Fibroblast of the conjunctiva (primary cell): Measurements from ENCODE around the gene COX6B2.
"Not testable (repeated sequence)": the region's sequence is repeated elsewhere in the genome, so short reads cannot be mapped to it uniquely, and the experiment has no call there.

ENCODE experiments used
- DNase-seq: peaks from one replicate; pipeline ENCODE4 v3.0.0-alpha.2; 2010; ENCODE audit warnings: low read depth

COX6B2 gene

GRCh38 chr19:55341595-55342531 is 12.7 kb downstream of the COX6B2 start:
- no peak for DNase-seq

- no peak for DNase-seq
Observed at GRCh38 chr19:55341171-55341588, 13.3 kb downstream of the COX6B2 start.

- no peak for DNase-seq
Observed at GRCh38 chr19:55340784-55341147, 13.8 kb downstream of the COX6B2 start.

DNA sequence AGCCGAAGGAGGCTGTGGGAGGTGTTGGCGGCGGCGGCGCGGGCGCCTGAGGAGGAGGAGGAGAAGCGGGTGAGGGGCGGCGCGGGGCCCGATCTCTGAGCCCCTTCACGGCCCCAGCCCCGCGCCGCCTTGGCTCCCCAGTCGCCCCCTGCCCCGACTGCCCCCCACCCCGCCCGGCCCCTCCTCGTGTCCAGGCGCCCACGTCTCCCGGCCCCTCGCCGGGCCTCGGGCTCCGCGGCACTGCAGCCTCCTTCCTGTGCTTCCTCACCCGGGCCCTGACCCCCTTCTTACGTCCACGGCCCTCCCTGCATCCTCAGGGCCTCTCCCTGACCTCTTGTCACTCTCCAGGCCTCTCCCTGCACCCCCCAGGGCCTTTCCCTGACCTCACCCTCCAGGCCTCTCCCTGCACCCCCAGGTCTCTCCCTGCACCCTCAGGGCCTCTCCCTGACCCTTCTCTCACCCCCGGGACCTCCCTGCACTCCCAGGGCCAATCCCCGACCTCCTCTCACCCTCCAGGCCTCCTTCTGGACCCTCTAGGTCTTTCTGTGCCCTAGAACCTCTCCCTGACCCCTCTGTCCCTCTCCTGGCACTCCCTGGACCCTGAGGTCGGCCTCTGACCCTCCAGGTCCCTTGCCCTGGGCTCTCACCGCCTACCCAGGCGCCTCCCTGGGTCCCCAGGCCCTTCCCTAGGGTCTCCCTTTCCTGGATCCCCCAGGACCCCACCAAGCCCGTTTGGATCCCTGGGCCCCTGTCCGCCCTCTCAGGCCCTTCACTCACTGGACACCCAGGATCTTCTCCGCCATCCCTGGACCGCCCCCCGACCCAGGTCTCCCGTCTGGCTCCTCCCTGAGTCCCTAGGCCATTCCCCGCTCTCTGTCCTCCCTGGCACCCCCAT is 14.4 kb downstream of the COX6B2 start:
- no peak for DNase-seq

GRCh38 chr19:55339105-55339888 is 15.2 kb downstream of the COX6B2 start, which contains the start of gene KMT5C:
TSS of gene KMT5C (plus strand) at chr19:55339876. CDS start at chr19:55341937, 2,061 bp downstream.
- peak; percentile 100 for DNase-seq

- no peak for DNase-seq
Observed at GRCh38 chr19:55336101-55336500, 18.4 kb downstream of the COX6B2 start.

GRCh38 chr19:55333870-55334269 is 20.6 kb downstream of the COX6B2 start:
- no peak for DNase-seq

- not testable (repeated sequence) for DNase-seq
Observed at GRCh38 chr19:55329791-55330190, 24.7 kb downstream of the COX6B2 start.

DNA sequence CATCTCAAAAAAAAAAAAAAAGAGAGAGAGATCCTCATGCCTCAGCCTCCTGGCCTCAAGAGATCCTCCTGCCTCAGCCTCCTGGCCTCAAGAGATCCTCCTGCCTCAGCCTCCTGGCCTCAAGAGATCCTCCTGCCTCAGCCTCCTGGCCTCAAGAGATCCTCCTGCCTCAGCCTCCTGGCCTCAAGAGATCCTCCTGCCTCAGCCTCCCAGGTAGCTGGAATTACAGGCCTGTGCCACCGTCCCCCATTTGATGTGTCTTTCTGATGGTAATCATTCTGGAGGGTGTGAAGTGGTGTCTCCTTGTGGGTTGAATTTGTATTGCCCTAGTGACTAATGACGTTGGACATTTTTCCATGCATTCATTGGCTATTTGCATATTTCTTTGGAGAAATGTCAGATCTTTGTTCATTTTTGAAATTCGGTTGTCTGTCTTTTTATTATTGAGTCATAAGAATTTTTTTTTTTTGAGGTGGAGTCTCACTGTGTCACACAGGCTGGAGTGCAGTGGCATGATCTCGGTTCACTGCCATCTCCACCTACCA is 25.7 kb downstream of the COX6B2 start:
- not testable (repeated sequence) for DNase-seq

- DNase-seq, result no peak
Observed at GRCh38 chr19:55325172-55325571, 29.3 kb downstream of the COX6B2 start, which contains the start of gene TMEM150B. TSS of gene TMEM150B (minus strand) at chr19:55325341. CDS start at chr19:55321036, 4,305 bp downstream.

- no peak for DNase-seq
Observed at GRCh38 chr19:55324662-55325061, 29.9 kb downstream of the COX6B2 start.

GRCh38 chr19:55322204-55322885 is 32.2 kb downstream of the COX6B2 start:
- DNase-seq, result no peak

- DNase-seq, result no peak
Observed at GRCh38 chr19:55321466-55322137, 32.9 kb downstream of the COX6B2 start.

GRCh38 chr19:55320844-55321419 is 33.6 kb downstream of the COX6B2 start:
- no peak for DNase-seq

GRCh38 chr19:55319785-55320184 is 34.7 kb downstream of the COX6B2 start:
- DNase-seq, result no peak

DNA sequence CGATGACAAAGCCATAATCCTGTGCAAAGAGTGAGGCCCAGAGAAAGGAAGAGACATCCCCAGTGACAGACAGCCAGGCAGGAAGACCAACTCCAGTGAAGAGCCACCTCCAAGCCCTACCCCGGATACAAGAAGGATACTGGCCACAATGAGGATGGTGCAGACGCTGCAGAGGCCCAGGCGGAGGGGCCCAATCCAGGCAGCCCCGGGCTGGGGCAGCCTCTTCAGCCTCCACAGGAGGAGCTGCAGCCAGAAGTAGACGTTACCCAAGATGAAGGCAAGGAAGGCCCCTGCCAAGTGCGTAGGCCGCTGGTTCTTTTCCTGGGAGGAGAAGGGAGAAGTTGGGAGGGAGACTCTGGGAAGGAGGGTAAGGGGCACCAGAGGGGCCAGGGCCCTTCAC is 37.9 kb downstream of the COX6B2 start:
- no peak for DNase-seq

DNA sequence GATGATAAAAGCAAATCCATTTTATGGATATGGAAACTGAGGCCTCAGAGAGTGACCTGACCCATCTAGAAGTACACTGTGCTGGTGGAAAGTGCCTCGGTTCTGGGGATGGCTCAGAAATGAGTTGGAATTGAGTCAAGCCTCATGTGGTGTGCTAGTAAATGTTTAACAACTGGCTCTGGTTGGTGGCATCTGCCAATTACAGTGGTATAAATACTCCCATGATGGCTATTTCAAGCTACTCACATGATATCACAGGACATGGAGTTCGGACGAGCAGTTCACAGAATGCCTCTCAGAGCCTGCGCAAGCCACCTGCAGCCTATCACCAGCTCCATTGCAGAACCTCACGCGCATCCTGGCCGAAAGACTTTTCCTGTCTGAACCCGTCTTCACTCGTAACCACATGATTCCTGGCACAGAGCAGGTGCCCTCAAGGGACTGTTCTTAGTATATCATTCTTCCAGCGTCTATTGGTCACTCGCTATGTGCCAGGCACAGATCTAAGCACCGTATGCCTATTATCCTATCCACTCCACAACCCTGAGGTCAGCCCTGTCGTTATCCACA is 38.5 kb downstream of the COX6B2 start:
- DNase-seq, result no peak

- no peak for DNase-seq
Observed at GRCh38 chr19:55314396-55314795, 40.1 kb downstream of the COX6B2 start.
